CD8-positive, alpha-beta memory T cell (primary cell): ENCODE data around the gene NSMCE1. TPM values are rescaled to one million over a fixed set of nuclear protein-coding genes. Genes with fewer than 3 reads are reported as not detected.

Source experiments
- CTCF ChIA-PET: fragments of 350-600 bp; sonication (Branson Sonifier 250); formaldehyde crosslinking; loops from one replicate; lab custom pipeline; 2021; ENCODE audit warnings: antibody characterized with exemption; lab: Charles Lee
- POLR2A ChIA-PET: fragments of 350-600 bp; sonication (Branson Sonifier 250); formaldehyde crosslinking; loops from one replicate; lab custom pipeline; 2021; ENCODE audit warnings: antibody characterized with exemption; lab: Charles Lee
- DNase-seq, 5 donors: peaks; one replicate each; pipeline versions ENCODE4 v3.0.0 to v3.0.0-alpha.2; 2020 to 2022; ENCODE audit warnings: mixed read lengths in 1 of 5
- H3K27ac ChIP-seq: one replicate; pipeline ENCODE4 v1.7.0; 2013; ENCODE audit warnings: low read depth, mild to moderate bottlenecking, low read length, moderate library complexity
- H3K27me3 ChIP-seq: 2 replicates; pipeline ENCODE4 v1.7.0; 2013; ENCODE audit warnings: low read length, mild to moderate bottlenecking; ENCODE audit not compliant: insufficient read depth, poor library complexity, severe bottlenecking
- H3K36me3 ChIP-seq: 2 replicates; pipeline ENCODE4 v1.7.0; 2013; ENCODE audit warnings: mild to moderate bottlenecking, low read length, moderate library complexity; ENCODE audit not compliant: insufficient read depth
- H3K4me1 ChIP-seq: 2 replicates; pipeline ENCODE4 v1.7.0; 2013; ENCODE audit warnings: mild to moderate bottlenecking, low read length, moderate library complexity; ENCODE audit not compliant: insufficient read depth
- H3K4me3 ChIP-seq: 2 replicates; pipeline ENCODE4 v1.7.0; 2013; ENCODE audit warnings: mild to moderate bottlenecking, low read length
- H3K9me3 ChIP-seq: 2 replicates; pipeline ENCODE4 v1.7.0; 2013; ENCODE audit warnings: mild to moderate bottlenecking, low read length
- H3K27ac Mint-ChIP-seq, 8 donors: one replicate each; pipeline ENCODE4 v1.8.0; 2020 to 2021; ENCODE audit warnings: mixed read lengths in 8 of 8, mild to moderate bottlenecking in 6 of 8, inconsistent platforms in 3 of 8, moderate library complexity in 3 of 8
- H3K27me3 Mint-ChIP-seq, 2 donors: one replicate each; pipeline ENCODE4 v1.8.0; 2020 to 2021; ENCODE audit warnings: mixed read lengths in 2 of 2, mild to moderate bottlenecking in 1 of 2, moderate library complexity in 1 of 2
- H3K36me3 Mint-ChIP-seq, 3 donors: one replicate each; pipeline ENCODE4 v1.8.0; 2020 to 2021; ENCODE audit warnings: mixed read lengths in 3 of 3, inconsistent platforms in 1 of 3, mild to moderate bottlenecking in 1 of 3
- H3K4me1 Mint-ChIP-seq, 3 donors: one replicate each; pipeline ENCODE4 v1.8.0; 2020 to 2021; ENCODE audit warnings: mixed read lengths in 3 of 3, inconsistent platforms in 1 of 3, mild to moderate bottlenecking in 1 of 3
- H3K4me3 Mint-ChIP-seq, 7 donors: one replicate each; pipeline ENCODE4 v1.8.0; 2020 to 2021; ENCODE audit warnings: mixed read lengths in 7 of 7, mild to moderate bottlenecking in 6 of 7, moderate library complexity in 4 of 7, inconsistent platforms in 2 of 7
- H3K9me3 Mint-ChIP-seq, 5 donors: one replicate each; pipeline ENCODE4 v1.8.0; 2020 to 2022; ENCODE audit warnings: mixed read lengths in 5 of 5, mild to moderate bottlenecking in 3 of 5, moderate library complexity in 2 of 5, inconsistent platforms in 1 of 5
- polyA plus RNA-seq: library from polyadenylated mRNA; unstranded; fragments of 300-500 nt; fragmentation: Illumina TruSeq; gene quantifications from one replicate; pipeline ENCODE4 v1.2.3, GENCODE V29; 2021
- total RNA-seq, 2 experiments: library from RNA; stranded (reverse); gene quantifications; one replicate each; pipeline ENCODE4 v1.2.3, GENCODE V29; 2021

Gene NSMCE1
- total and polyA plus RNA-seq, 3 experiments from 2014 or later: 103 to 132 (median 114) TPM

DNA sequence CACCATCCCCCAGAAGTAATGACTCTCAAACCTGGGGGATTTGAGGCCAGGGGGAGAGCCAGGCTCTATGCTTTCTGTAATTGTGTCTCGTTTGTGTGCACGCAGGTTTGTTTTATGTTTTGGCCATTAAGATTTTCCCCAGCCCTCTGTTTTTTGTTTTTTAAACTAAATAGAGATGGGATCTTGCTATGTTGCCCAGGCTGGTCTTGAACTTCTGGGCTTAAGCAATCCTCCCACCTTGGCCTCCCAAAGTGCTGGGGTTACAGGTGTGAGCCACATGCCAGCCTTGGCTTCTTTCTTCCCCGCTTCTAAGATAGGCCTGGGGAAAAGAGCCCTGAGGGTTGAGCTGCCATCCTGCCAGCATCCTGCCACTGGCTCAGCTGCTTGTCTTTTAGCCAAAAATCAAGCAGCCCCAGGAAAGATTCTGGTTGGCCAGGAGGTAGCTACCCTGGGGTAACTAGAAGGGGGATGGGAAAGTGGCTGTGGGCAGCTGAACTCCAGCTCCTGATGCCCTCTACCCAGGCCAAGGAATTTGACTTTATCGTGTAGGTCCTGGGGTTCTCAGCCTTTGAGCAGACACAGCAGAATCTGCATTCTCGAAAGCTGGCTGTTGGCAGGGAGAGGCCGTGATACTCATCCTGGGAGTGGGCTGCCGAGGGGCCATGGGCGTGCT, 46.9 kb downstream of the NSMCE1 start:
- Histone ChIP-seq H3K4me3 (no peak overlapping the region), H3K27ac (no peak overlapping the region), H3K4me1 (no peaks in the 10 kb centered on the region), H3K27me3 (no peaks in the 10 kb centered on the region), H3K9me3 (no peaks in the 10 kb centered on the region), H3K36me3 (peaks cover 9% of the 10 kb centered on the region)
- H3K4me3 Mint-ChIP-seq: no peak overlapping the region
- CTCF ChIA-PET: interaction anchor here (2.6 kb wide), 1 partner anchor 13 kb away, joined by 8 read pairs; no protein-coding TSS in a partner anchor
- peaks cover 0 to 1% of the 10 kb centered on the region in 2 donors for H3K27me3 Mint-ChIP-seq
- peaks cover 11 to 13% (median 11%) of the 10 kb centered on the region in 3 donors for H3K4me1 Mint-ChIP-seq
- peaks cover 0 to 67% (median 3%) of the 10 kb centered on the region in 3 donors for H3K36me3 Mint-ChIP-seq
- peak overlapping the region in 2 of 8 donors; percentile 60 to 63 for H3K27ac Mint-ChIP-seq
- no peaks in the 10 kb centered on the region for H3K9me3 Mint-ChIP-seq
- POLR2A ChIA-PET: interaction anchor here (0.6 kb wide), 1 partner anchor 139 kb away, joined by 4 read pairs; no protein-coding TSS in a partner anchor
- DNase-seq: no peak

DNA sequence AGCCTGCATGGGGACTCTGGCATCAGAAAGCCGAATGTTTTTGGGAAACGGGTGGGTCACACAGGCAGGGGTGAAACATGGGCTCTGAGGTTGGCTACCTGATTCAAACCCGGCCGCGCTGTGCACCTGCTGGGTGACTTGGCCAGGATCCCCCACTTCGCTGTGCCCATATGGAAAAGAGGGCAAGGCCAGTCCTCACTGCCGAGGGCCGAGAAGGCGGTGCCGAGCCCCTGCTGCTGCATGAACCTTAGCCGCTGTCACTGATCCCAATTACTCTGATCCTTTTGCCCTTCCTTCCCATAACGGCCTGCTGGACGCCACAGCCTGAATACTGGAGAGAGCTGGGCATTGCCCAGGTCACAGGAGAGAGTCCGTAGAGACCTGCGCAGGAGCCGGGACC, 47.6 kb downstream of the NSMCE1 start:
- DNase-seq: no peak
- H3K9me3 Mint-ChIP-seq: no peaks in the 10 kb centered on the region
- peaks cover 5 to 7% (median 7%) of the 10 kb centered on the region in 3 donors for H3K4me1 Mint-ChIP-seq
- H3K36me3 Mint-ChIP-seq: peaks cover 0 to 65% (median 0%) of the 10 kb centered on the region in 3 donors
- ChIA-PET CTCF (interaction anchor here (2.6 kb wide), 1 partner anchor 14 kb away, joined by 8 read pairs; no protein-coding TSS in a partner anchor), POLR2A (no interaction called here)
- H3K27ac Mint-ChIP-seq: peak overlapping the region in 3 of 8 donors; percentile 21 to 57 (median 50)
- no peak overlapping the region for H3K27ac ChIP-seq
- H3K27me3 Mint-ChIP-seq: peaks cover 0 to 1% of the 10 kb centered on the region in 2 donors
- no peak overlapping the region for H3K4me3 Mint-ChIP-seq
- H3K9me3 ChIP-seq: no peaks in the 10 kb centered on the region
- peaks cover 10% of the 10 kb centered on the region for H3K36me3 ChIP-seq
- H3K4me1 ChIP-seq: no peaks in the 10 kb centered on the region
- H3K4me3 ChIP-seq: no peak overlapping the region
- H3K27me3 ChIP-seq: no peaks in the 10 kb centered on the region

- no peaks in the 10 kb centered on the region for H3K27me3 ChIP-seq
- peaks cover 0 to 65% (median 0%) of the 10 kb centered on the region in 3 donors for H3K36me3 Mint-ChIP-seq
- peaks cover 10% of the 10 kb centered on the region for H3K36me3 ChIP-seq
- no peak overlapping the region for H3K4me3 Mint-ChIP-seq
- peaks cover under 1 to 2% (median 2%) of the 10 kb centered on the region in 3 donors for H3K4me1 Mint-ChIP-seq
- CTCF ChIA-PET: no interaction called here
- H3K27ac Mint-ChIP-seq: peak overlapping the region in 1 of 8 donors; percentile 32
- H3K4me3 ChIP-seq: no peak overlapping the region
- H3K27ac ChIP-seq: no peak overlapping the region
- H3K27me3 Mint-ChIP-seq: peaks cover 0 to 1% of the 10 kb centered on the region in 2 donors
- H3K9me3 ChIP-seq: no peaks in the 10 kb centered on the region
- DNase-seq: no peak
- H3K9me3 Mint-ChIP-seq: no peaks in the 10 kb centered on the region
- POLR2A ChIA-PET: no interaction called here
- no peaks in the 10 kb centered on the region for H3K4me1 ChIP-seq
Observed at GRCh38 chr16:27220527-27220926, 48.0 kb downstream of the NSMCE1 start.

GRCh38 chr16:27220120-27220519, 48.5 kb downstream of the NSMCE1 start:
- peaks cover 0 to 1% of the 10 kb centered on the region in 2 donors for H3K27me3 Mint-ChIP-seq
- Histone ChIP-seq H3K27me3 (no peaks in the 10 kb centered on the region), H3K27ac (no peak overlapping the region), H3K36me3 (peaks cover 10% of the 10 kb centered on the region), H3K9me3 (no peaks in the 10 kb centered on the region), H3K4me1 (no peaks in the 10 kb centered on the region), H3K4me3 (no peak overlapping the region)
- no peak overlapping the region for H3K27ac Mint-ChIP-seq
- POLR2A ChIA-PET: no interaction called here
- no peaks in the 10 kb centered on the region for H3K4me1 Mint-ChIP-seq
- DNase-seq: no peak
- no peaks in the 10 kb centered on the region for H3K9me3 Mint-ChIP-seq
- CTCF ChIA-PET: no interaction called here
- H3K4me3 Mint-ChIP-seq: no peak overlapping the region
- H3K36me3 Mint-ChIP-seq: peaks cover 0 to 65% (median 0%) of the 10 kb centered on the region in 3 donors

DNA sequence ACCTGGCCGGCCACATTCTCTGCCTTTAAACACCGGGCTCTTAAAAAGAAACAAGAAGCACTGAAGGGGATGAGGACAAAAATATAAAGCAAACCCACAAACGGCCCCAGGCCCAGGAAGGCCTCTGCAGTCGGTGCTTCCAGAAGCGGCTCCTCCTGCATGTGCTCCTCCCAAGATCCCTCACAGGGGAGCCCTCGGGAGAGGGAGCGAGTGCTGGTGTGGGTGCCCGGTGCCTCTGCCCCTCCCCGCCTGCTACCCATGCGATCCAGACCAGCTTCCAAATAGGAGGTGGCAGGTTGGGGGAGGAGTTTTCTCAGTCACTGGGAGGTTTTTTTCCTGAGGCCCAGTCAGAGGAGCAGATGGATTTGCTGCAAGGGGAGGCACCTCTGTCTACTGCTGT, 49.4 kb downstream of the NSMCE1 start:
- H3K27ac Mint-ChIP-seq: peak overlapping the region in 1 of 8 donors; percentile 23
- no peaks in the 10 kb centered on the region for H3K9me3 ChIP-seq
- H3K36me3 Mint-ChIP-seq: peaks cover 6 to 66% (median 7%) of the 10 kb centered on the region in 3 donors
- ChIA-PET CTCF (no interaction called here), POLR2A (no interaction called here)
- peaks cover 0 to 1% of the 10 kb centered on the region in 2 donors for H3K27me3 Mint-ChIP-seq
- no peak for DNase-seq
- no peaks in the 10 kb centered on the region for H3K4me1 ChIP-seq
- H3K27ac ChIP-seq: no peak overlapping the region
- H3K4me3 Mint-ChIP-seq: no peak overlapping the region
- H3K27me3 ChIP-seq: no peaks in the 10 kb centered on the region
- H3K9me3 Mint-ChIP-seq: no peaks in the 10 kb centered on the region
- peaks cover 16% of the 10 kb centered on the region for H3K36me3 ChIP-seq
- H3K4me1 Mint-ChIP-seq: no peaks in the 10 kb centered on the region
- H3K4me3 ChIP-seq: no peak overlapping the region

DNA sequence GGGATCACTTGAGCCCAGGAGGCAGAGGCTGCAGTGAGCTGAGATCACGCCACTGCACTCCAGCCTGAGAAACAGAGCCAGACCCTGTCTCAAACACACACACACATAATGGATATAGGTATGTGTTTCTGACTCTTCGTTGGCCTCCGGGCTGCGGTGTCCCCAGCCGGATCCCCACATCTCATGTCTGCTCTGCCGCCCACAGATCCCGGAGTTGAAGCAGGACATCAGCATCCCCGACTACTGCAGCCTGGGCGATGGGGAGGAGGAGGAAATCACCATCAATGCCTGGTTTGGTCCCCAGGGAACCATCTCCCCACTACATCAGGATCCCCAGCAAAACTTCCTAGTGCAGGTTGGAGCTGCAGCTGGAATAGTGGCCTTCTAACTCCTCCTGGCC, 49.8 kb downstream of the NSMCE1 start:
- no peak overlapping the region for H3K27ac ChIP-seq
- H3K9me3 Mint-ChIP-seq: no peaks in the 10 kb centered on the region
- peaks cover 16% of the 10 kb centered on the region for H3K36me3 ChIP-seq
- peaks cover 0 to 1% of the 10 kb centered on the region in 2 donors for H3K27me3 Mint-ChIP-seq
- H3K4me1 ChIP-seq: no peaks in the 10 kb centered on the region
- H3K4me3 ChIP-seq: no peak overlapping the region
- ChIA-PET CTCF (no interaction called here), POLR2A (no interaction called here)
- no peaks in the 10 kb centered on the region for H3K9me3 ChIP-seq
- H3K36me3 Mint-ChIP-seq: peaks cover 6 to 66% (median 7%) of the 10 kb centered on the region in 3 donors
- no peak overlapping the region for H3K4me3 Mint-ChIP-seq
- no peak for DNase-seq
- no peak overlapping the region for H3K27ac Mint-ChIP-seq
- no peaks in the 10 kb centered on the region for H3K27me3 ChIP-seq
- no peaks in the 10 kb centered on the region for H3K4me1 Mint-ChIP-seq

GRCh38 chr16:27217256-27217655, 51.3 kb downstream of the NSMCE1 start:
- Histone ChIP-seq H3K27me3 (no peaks in the 10 kb centered on the region), H3K4me3 (no peak overlapping the region), H3K27ac (no peak overlapping the region), H3K4me1 (no peaks in the 10 kb centered on the region), H3K9me3 (no peaks in the 10 kb centered on the region), H3K36me3 (peaks cover 16% of the 10 kb centered on the region)
- H3K27ac Mint-ChIP-seq: peak overlapping the region in 2 of 8 donors; percentile 23 to 63
- no peaks in the 10 kb centered on the region for H3K27me3 Mint-ChIP-seq
- ChIA-PET POLR2A (no interaction called here), CTCF (interaction anchor here (0.8 to 1.2 kb wide), 2 partner anchors 17 to 150 kb away, joined by 3 read pairs; no protein-coding TSS in a partner anchor)
- no peak for DNase-seq
- H3K4me1 Mint-ChIP-seq: peaks cover 0 to 5% (median 0%) of the 10 kb centered on the region in 3 donors
- no peak overlapping the region for H3K4me3 Mint-ChIP-seq
- H3K36me3 Mint-ChIP-seq: peaks cover 6 to 69% (median 8%) of the 10 kb centered on the region in 3 donors
- H3K9me3 Mint-ChIP-seq: no peaks in the 10 kb centered on the region

DNA sequence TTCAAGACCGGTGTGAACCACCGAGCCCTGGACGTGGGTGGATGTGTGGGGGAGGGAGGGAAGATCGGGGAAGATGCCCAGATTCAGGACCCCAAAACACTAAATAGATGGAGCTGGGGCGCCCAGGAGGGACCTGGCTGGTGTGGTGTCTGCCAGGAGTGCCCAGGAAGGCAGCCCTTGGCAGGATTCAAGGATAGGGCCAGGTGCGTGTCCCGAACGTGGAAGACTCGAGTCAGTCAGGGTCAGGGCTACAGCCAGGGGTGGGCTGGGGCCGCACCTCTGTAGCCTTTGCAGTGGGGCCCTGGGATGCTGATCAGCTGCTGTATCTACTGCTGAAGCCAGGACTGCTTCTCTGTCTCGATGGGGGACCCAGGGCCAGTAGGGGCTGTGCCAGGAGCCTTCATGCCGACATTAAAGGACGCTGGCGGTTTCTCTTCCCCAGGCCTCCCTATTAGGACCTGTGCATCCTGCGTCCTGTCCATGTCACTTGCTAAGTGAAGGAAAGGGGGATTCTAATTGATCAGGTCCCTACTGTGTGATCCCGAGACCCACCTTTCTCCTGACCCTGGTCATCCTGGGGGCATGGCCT, 52.2 kb downstream of the NSMCE1 start:
- ChIA-PET POLR2A (no interaction called here), CTCF (interaction anchor here (0.8 kb wide), 1 partner anchor 152 kb away, joined by 4 read pairs; no protein-coding TSS in a partner anchor)
- Mint-ChIP-seq H3K9me3 (no peaks in the 10 kb centered on the region), H3K36me3 (peaks cover 6 to 71% (median 8%) of the 10 kb centered on the region in 3 donors), H3K27me3 (no peaks in the 10 kb centered on the region), H3K4me3 (no peak overlapping the region), H3K4me1 (peaks cover 0 to 5% (median under 1%) of the 10 kb centered on the region in 3 donors), H3K27ac (peak overlapping the region in 2 of 8 donors; percentile 81 to 86)
- H3K27me3 ChIP-seq: no peaks in the 10 kb centered on the region
- peaks cover 16% of the 10 kb centered on the region for H3K36me3 ChIP-seq
- H3K4me1 ChIP-seq: peaks cover under 1% of the 10 kb centered on the region
- H3K4me3 ChIP-seq: no peak overlapping the region
- H3K27ac ChIP-seq: no peak overlapping the region
- no peaks in the 10 kb centered on the region for H3K9me3 ChIP-seq
- no peak for DNase-seq
